ENCODE data around the gene MED26. TPM values are rescaled to one million over a fixed set of nuclear protein-coding genes. Genes with fewer than 3 reads are reported as not detected.

Gene MED26
- total and polyA plus RNA-seq, 9 of the 15 experiments (the other 6 are each of a cell fraction or from before 2014, with no cell fraction given) = 0.71 to 15.1 (median 6.2) TPM

GRCh38 chr19:16540948-16541347 is 87.1 kb downstream of the MED26 start:
- Histone ChIP-seq H2AFZ (ENCODE audit: low read depth, low read length) (no peak overlapping the region), H3K4me1 (replicated peaks in 1 of 2; ENCODE audit: control insufficient read depth in 2 of 2, insufficient read depth in 2 of 2, low read length in 2 of 2) (peaks cover 5 to 10% of the 10 kb centered on the region in 2 experiments; a peak in 4 of 5 replicates), H4K20me1 (replicated peaks; ENCODE audit: control insufficient read depth, insufficient read depth, low read length) (peaks cover 32% of the 10 kb centered on the region), H3K36me3 (ENCODE audit: control insufficient read depth, insufficient read depth, low read length) (peaks cover 54% of the 10 kb centered on the region), H3K79me2 (ENCODE audit: control insufficient read depth, insufficient read depth, low read length) (peaks cover 83% of the 10 kb centered on the region), H3K27me3 (ENCODE audit: control insufficient read depth in 2 of 2, insufficient read depth in 2 of 2, low read length in 2 of 2) (no peaks in the 10 kb centered on the region; a peak in 1 of 5 replicates), H3K4me3 (peak overlapping the region; percentile 91), H3K4me2 (ENCODE audit: insufficient read depth, low read length) (peak overlapping the region; percentile 86), H3K27ac (ENCODE audit: extremely low read depth, low read depth, low read length) (peak overlapping the region; percentile 79; the same call in 1 of the 3 replicates), H3K9ac (ENCODE audit: insufficient read depth in 1 of 2, low read depth in 2 of 2, low read length in 2 of 2) (peak overlapping the region; percentile 90 to 97; a peak in 3 of 4 replicates), H3K9me3 (replicated peaks; ENCODE audit: control insufficient read depth, insufficient read depth, low read depth, low read length) (no peaks in the 10 kb centered on the region; the same call in 1 of the 2 replicates), H3K9me1 (ENCODE audit: control insufficient read depth, insufficient read depth, low read length) (peaks cover 6% of the 10 kb centered on the region)
- FAIRE-seq (no peak), DNase-seq (ENCODE audit: extremely low read depth in 1 of 4, low spot score in 3 of 4) (peak in 1 of 4 experiments; percentile 4), ATAC-seq (no peak)
- ChIA-PET CTCF (ENCODE audit: low intra/inter-chr PET ratio) (no interaction called here), POLR2A (interaction anchor here (0.6 kb wide), 1 partner anchor 10 kb away, joined by 3 read pairs; no protein-coding TSS in a partner anchor)
- in situ Hi-C loops (cut with MboI) = no loop called here
- WGBS (ENCODE audit: insufficient coverage, low coverage, missing lambda C conversion rate) = 70% methylated on average over 12 of the region's 12 CpGs
- intact Hi-C loops (cut with micrococcal nuclease) = loop anchor here (10.0 kb wide), 1 partner anchor 84 kb away; the partner anchor contains the start of gene MED26
- TF ChIP-seq, protein P1, sequence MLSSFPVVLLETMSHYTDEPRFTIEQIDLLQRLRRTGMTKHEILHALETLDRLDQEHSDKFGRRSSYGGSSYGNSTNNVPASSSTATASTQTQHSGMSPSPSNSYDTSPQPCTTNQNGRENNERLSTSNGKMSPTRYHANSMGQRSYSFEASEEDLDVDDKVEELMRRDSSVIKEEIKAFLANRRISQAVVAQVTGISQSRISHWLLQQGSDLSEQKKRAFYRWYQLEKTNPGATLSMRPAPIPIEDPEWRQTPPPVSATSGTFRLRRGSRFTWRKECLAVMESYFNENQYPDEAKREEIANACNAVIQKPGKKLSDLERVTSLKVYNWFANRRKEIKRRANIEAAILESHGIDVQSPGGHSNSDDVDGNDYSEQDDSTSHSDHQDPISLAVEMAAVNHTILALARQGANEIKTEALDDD (IDR thresholded peaks at IDR 0.05) = no peak
- TF ChIP-seq SAP30 (IDR thresholded peaks at IDR 0.05; ENCODE audit: borderline replicate concordance, insufficient read depth, low read depth, low read length, poor library complexity, severe bottlenecking) (no peak), NR3C1 (CRISPR knock-in tag; IDR thresholded peaks at IDR 0.05) (no peak)
- BruUV-seq (replicated peaks) = no TSS peak

DNA sequence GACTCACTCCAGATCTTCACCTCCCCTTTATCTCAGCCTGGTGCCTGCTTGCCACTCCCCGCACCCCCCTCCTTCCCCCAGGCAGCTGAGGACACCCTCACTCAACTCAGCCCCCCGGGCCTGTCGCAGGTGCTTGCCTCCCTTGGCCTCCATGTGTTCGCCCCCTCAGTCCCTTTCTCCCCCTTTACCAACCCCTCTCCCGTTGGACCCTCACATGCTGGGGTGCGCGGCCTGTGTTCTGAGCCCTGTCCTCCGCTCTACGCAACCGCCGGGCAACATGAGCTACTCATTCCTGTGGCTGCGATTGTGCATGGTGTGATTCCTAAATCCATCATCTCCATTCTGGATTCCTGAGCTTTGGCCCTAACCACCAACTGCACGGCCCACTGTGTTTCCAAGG is 90.9 kb downstream of the MED26 start:
- intact Hi-C loops (cut with micrococcal nuclease) = no loop called here
- Histone ChIP-seq H3K9me1 (ENCODE audit: control insufficient read depth, insufficient read depth, low read length) (peaks cover 6% of the 10 kb centered on the region), H2AFZ (ENCODE audit: low read depth, low read length) (no peak overlapping the region), H3K36me3 (ENCODE audit: control insufficient read depth, insufficient read depth, low read length) (peaks cover 89% of the 10 kb centered on the region), H3K27ac (ENCODE audit: extremely low read depth, low read depth, low read length) (no peak overlapping the region), H3K4me2 (ENCODE audit: insufficient read depth, low read length) (no peak overlapping the region), H3K9ac (ENCODE audit: insufficient read depth in 1 of 2, low read depth in 2 of 2, low read length in 2 of 2) (peak overlapping the region in 1 of 2 experiments; percentile 45; a peak in 1 of 4 replicates), H3K4me3 (no peak overlapping the region), H3K79me2 (ENCODE audit: control insufficient read depth, insufficient read depth, low read length) (peaks cover 63% of the 10 kb centered on the region), H3K9me3 (replicated peaks; ENCODE audit: control insufficient read depth, insufficient read depth, low read depth, low read length) (no peaks in the 10 kb centered on the region; the same call in 1 of the 2 replicates), H3K4me1 (replicated peaks in 1 of 2; ENCODE audit: control insufficient read depth in 2 of 2, insufficient read depth in 2 of 2, low read length in 2 of 2) (peaks cover 5 to 17% of the 10 kb centered on the region in 2 experiments; a peak in 3 of 5 replicates), H3K27me3 (ENCODE audit: control insufficient read depth in 2 of 2, insufficient read depth in 2 of 2, low read length in 2 of 2) (no peaks in the 10 kb centered on the region; a peak in 1 of 5 replicates), H4K20me1 (replicated peaks; ENCODE audit: control insufficient read depth, insufficient read depth, low read length) (peaks cover 36% of the 10 kb centered on the region)
- ChIA-PET POLR2A (interaction anchor here (0.5 to 1.0 kb wide), 3 partner anchors 31 to 362 kb away, joined by 3 to 4 read pairs (median 3); no protein-coding TSS in a partner anchor), CTCF (ENCODE audit: low intra/inter-chr PET ratio) (no interaction called here)
- FAIRE-seq (no peak), ATAC-seq (no peak), DNase-seq (ENCODE audit: extremely low read depth in 1 of 4, low spot score in 3 of 4) (peak in 2 of 4 experiments; percentile 11 to 14)
- WGBS (ENCODE audit: insufficient coverage, low coverage, missing lambda C conversion rate) = 84% methylated on average over 7 of the region's 13 CpGs
- BruUV-seq (replicated peaks) = no TSS peak
- in situ Hi-C loops (cut with MboI) = no loop called here
- TF ChIP-seq POLR2G (IDR thresholded peaks at IDR 0.05; ENCODE audit: low read depth, low read length) = 0 out of 2 replicates have a peak, but pooled peaks have one; percentile 18
- TF ChIP-seq, protein P2, sequence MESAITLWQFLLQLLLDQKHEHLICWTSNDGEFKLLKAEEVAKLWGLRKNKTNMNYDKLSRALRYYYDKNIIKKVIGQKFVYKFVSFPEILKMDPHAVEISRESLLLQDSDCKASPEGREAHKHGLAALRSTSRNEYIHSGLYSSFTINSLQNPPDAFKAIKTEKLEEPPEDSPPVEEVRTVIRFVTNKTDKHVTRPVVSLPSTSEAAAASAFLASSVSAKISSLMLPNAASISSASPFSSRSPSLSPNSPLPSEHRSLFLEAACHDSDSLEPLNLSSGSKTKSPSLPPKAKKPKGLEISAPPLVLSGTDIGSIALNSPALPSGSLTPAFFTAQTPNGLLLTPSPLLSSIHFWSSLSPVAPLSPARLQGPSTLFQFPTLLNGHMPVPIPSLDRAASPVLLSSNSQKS (CRISPR knock-in tag; IDR thresholded peaks at IDR 0.05) = no peak
- no peak for TF ChIP-seq ASH1L (IDR thresholded peaks at IDR 0.05; ENCODE audit: borderline replicate concordance, low read depth, partially characterized antibody)
- TF ChIP-seq ZBED1 (IDR thresholded peaks at IDR 0.05) = no peak
- peak; percentile 39; the same call in 1 of the 2 replicates for TF ChIP-seq RBFOX2 (IDR thresholded peaks at IDR 0.05; ENCODE audit: low read depth, low read length)

All from K562 (cell line).